ENCODE results near the gene KLHL35.

Gene KLHL35

GRCh38 chr11:75440960-75441803 is 8.2 kb upstream of the KLHL35 start:
- ATAC-seq (replicated peaks) (no peak), DNase-seq (no peak)
- H3K27ac Mint-ChIP-seq: no peak overlapping the region
- peaks cover 7% of the 10 kb centered on the region for H3K36me3 Mint-ChIP-seq (ENCODE audit: insufficient read depth)
- H3K27me3 Mint-ChIP-seq: no peaks in the 10 kb centered on the region
- H3K4me1 Mint-ChIP-seq (ENCODE audit: low read depth in 2 of 2): peaks cover 0 to 4% of the 10 kb centered on the region in 2 donors
- H3K4me3 Mint-ChIP-seq: no peak overlapping the region
- H3K9me3 Mint-ChIP-seq: no peaks in the 10 kb centered on the region

- Mint-ChIP-seq H3K9me3 (no peaks in the 10 kb centered on the region), H3K4me3 (no peak overlapping the region), H3K27ac (no peak overlapping the region), H3K27me3 (no peaks in the 10 kb centered on the region), H3K36me3 (ENCODE audit: insufficient read depth) (peaks cover 9% of the 10 kb centered on the region), H3K4me1 (ENCODE audit: low read depth in 2 of 2) (no peaks in the 10 kb centered on the region)
- DNase-seq (no peak), ATAC-seq (replicated peaks) (no peak)
These were observed 6.6 kb upstream of the KLHL35 start for GRCh38 chr11:75439495-75440120.

- H3K27ac Mint-ChIP-seq: no peak overlapping the region
- no peaks in the 10 kb centered on the region for H3K4me1 Mint-ChIP-seq (ENCODE audit: low read depth in 2 of 2)
- H3K36me3 Mint-ChIP-seq (ENCODE audit: insufficient read depth): peaks cover 9% of the 10 kb centered on the region
- DNase-seq (no peak), ATAC-seq (replicated peaks) (no peak)
- H3K27me3 Mint-ChIP-seq: no peaks in the 10 kb centered on the region
- H3K4me3 Mint-ChIP-seq: no peak overlapping the region
- no peaks in the 10 kb centered on the region for H3K9me3 Mint-ChIP-seq
These were observed 6.0 kb upstream of the KLHL35 start for GRCh38 chr11:75439026-75439425.

GRCh38 chr11:75437966-75438659 is 5.1 kb upstream of the KLHL35 start:
- Mint-ChIP-seq H3K27me3 (peaks cover 0 to 7% of the 10 kb centered on the region in 2 donors), H3K4me3 (no peak overlapping the region), H3K36me3 (ENCODE audit: insufficient read depth) (peaks cover 15% of the 10 kb centered on the region), H3K27ac (peak overlapping the region in 1 of 2 donors; percentile 79), H3K9me3 (no peaks in the 10 kb centered on the region), H3K4me1 (ENCODE audit: low read depth in 2 of 2) (no peaks in the 10 kb centered on the region)
- DNase-seq (no peak), ATAC-seq (replicated peaks) (no peak)

GRCh38 chr11:75436806-75437205 is 3.8 kb upstream of the KLHL35 start:
- DNase-seq (no peak), ATAC-seq (replicated peaks) (no peak)
- Mint-ChIP-seq H3K27me3 (peaks cover 12 to 20% of the 10 kb centered on the region in 2 donors), H3K9me3 (no peaks in the 10 kb centered on the region), H3K36me3 (ENCODE audit: insufficient read depth) (peaks cover 19% of the 10 kb centered on the region), H3K27ac (peak overlapping the region in 1 of 2 donors; percentile 41), H3K4me3 (no peak overlapping the region), H3K4me1 (ENCODE audit: low read depth in 2 of 2) (peaks cover 0 to 2% of the 10 kb centered on the region in 2 donors)

- no peak for DNase-seq
These were observed 2.5 kb upstream of the KLHL35 start for GRCh38 chr11:75435571-75435925.

GRCh38 chr11:75434886-75435570 is 2.0 kb upstream of the KLHL35 start:
- Mint-ChIP-seq H3K4me3 (no peak overlapping the region), H3K4me1 (ENCODE audit: low read depth in 2 of 2) (peaks cover 9 to 12% of the 10 kb centered on the region in 2 donors), H3K27ac (peak overlapping the region in 1 of 2 donors; percentile 19), H3K9me3 (no peaks in the 10 kb centered on the region), H3K27me3 (peaks cover 23 to 35% of the 10 kb centered on the region in 2 donors), H3K36me3 (ENCODE audit: insufficient read depth) (peaks cover 23% of the 10 kb centered on the region)
- ATAC-seq (replicated peaks) (no peak), DNase-seq (no peak)

More at GRCh38 chr11:75435571-75435925, 2.5 kb upstream of the KLHL35 start:
- Mint-ChIP-seq H3K36me3 (ENCODE audit: insufficient read depth) (peaks cover 21% of the 10 kb centered on the region), H3K4me3 (no peak overlapping the region), H3K27me3 (peaks cover 22 to 33% of the 10 kb centered on the region in 2 donors), H3K9me3 (no peaks in the 10 kb centered on the region), H3K27ac (no peak overlapping the region), H3K4me1 (ENCODE audit: low read depth in 2 of 2) (peaks cover 8 to 10% of the 10 kb centered on the region in 2 donors)
- no peak for ATAC-seq (replicated peaks)

- Mint-ChIP-seq H3K4me3 (no peak overlapping the region), H3K27ac (no peak overlapping the region), H3K4me1 (ENCODE audit: low read depth in 2 of 2) (peaks cover 9 to 16% of the 10 kb centered on the region in 2 donors), H3K27me3 (peaks cover 23 to 42% of the 10 kb centered on the region in 2 donors), H3K9me3 (no peaks in the 10 kb centered on the region), H3K36me3 (ENCODE audit: insufficient read depth) (peaks cover 20% of the 10 kb centered on the region)
- DNase-seq (no peak), ATAC-seq (replicated peaks) (no peak)
These were observed 1.0 kb upstream of the KLHL35 start for GRCh38 chr11:75434051-75434450.

GRCh38 chr11:75433443-75433842 is 440 bp upstream of the KLHL35 start:
- H3K36me3 Mint-ChIP-seq (ENCODE audit: insufficient read depth): peaks cover 21% of the 10 kb centered on the region
- H3K27ac Mint-ChIP-seq: no peak overlapping the region
- H3K9me3 Mint-ChIP-seq: no peaks in the 10 kb centered on the region
- H3K4me1 Mint-ChIP-seq (ENCODE audit: low read depth in 2 of 2): peaks cover 9 to 19% of the 10 kb centered on the region in 2 donors
- ATAC-seq (replicated peaks) (no peak), DNase-seq (no peak)
- peaks cover 23 to 48% of the 10 kb centered on the region in 2 donors for H3K27me3 Mint-ChIP-seq
- no peak overlapping the region for H3K4me3 Mint-ChIP-seq

- peak overlapping the region; percentile 84 to 85 for H3K4me3 Mint-ChIP-seq
These were observed 1.2 kb downstream of the KLHL35 start for GRCh38 chr11:75431533-75432525.

GRCh38 chr11:75430714-75431532 is 2.1 kb downstream of the KLHL35 start:
- H3K27me3 Mint-ChIP-seq: peaks cover 23 to 48% of the 10 kb centered on the region in 2 donors
- no peak for ATAC-seq (replicated peaks)
- H3K36me3 Mint-ChIP-seq (ENCODE audit: insufficient read depth): peaks cover 23% of the 10 kb centered on the region
- H3K4me1 Mint-ChIP-seq (ENCODE audit: low read depth in 2 of 2): peaks cover 9 to 22% of the 10 kb centered on the region in 2 donors
- H3K4me3 Mint-ChIP-seq: peak overlapping the region; percentile 84 to 85
- peak overlapping the region in 1 of 2 donors; percentile 49 for H3K27ac Mint-ChIP-seq
- H3K9me3 Mint-ChIP-seq: no peaks in the 10 kb centered on the region
- DNase-seq: no peak

More at GRCh38 chr11:75431533-75432525, 1.2 kb downstream of the KLHL35 start:
- peaks cover 21% of the 10 kb centered on the region for H3K36me3 Mint-ChIP-seq (ENCODE audit: insufficient read depth)
- H3K27me3 Mint-ChIP-seq: peaks cover 23 to 48% of the 10 kb centered on the region in 2 donors
- H3K9me3 Mint-ChIP-seq: no peaks in the 10 kb centered on the region
- DNase-seq (no peak), ATAC-seq (replicated peaks) (no peak)
- H3K4me1 Mint-ChIP-seq (ENCODE audit: low read depth in 2 of 2): peaks cover 9 to 22% of the 10 kb centered on the region in 2 donors
- H3K27ac Mint-ChIP-seq: peak overlapping the region; percentile 49
